GM11168 (cell line): ENCODE results near the gene TUSC2.

ENCODE experiments used
- in situ Hi-C: fragments of 300-500 bp; cut with MboI; formaldehyde crosslinking; loops from one replicate; pipeline ENCODE4 v1.12.0; 2022; ENCODE audit warnings: low sequenced_read_pairs; ENCODE audit not compliant: unreplicated experiment

Gene TUSC2

DNA sequence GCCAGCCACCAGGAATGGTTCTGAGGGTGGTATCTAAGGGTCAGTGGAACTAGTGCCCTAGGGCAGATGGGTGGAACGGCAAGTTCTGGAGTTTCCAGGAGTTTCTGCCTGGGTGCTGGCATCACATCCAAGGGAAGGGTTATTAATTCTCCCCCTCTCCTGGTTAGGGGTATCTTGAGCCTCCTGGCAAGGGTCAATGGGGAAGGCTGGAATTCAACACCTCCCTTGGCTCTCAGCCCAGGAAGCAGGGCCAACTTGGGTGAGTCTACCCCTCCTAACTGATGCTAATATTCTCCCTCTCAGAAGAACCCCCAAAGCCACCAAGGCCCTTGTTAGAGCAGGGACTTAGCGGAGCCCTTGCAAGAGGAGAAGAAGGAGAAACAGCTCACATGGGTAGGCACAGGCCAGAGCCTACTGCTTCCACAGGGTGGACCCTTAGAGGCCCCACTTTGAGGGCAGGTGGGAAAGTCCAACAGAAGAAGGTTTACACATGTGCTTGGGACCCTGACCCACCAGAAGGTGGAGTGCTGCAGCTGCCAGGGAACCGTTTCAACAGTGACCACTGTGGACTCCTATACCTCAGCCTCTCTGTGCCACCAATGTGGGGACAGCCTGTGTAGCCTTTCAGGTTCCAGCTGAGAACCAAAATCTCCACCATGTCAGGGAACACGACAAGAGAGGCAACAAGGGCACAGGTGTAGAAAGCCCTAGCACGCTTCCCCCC is 28.0 kb upstream of the TUSC2 start:
- in situ Hi-C loops, result no loop called here

DNA sequence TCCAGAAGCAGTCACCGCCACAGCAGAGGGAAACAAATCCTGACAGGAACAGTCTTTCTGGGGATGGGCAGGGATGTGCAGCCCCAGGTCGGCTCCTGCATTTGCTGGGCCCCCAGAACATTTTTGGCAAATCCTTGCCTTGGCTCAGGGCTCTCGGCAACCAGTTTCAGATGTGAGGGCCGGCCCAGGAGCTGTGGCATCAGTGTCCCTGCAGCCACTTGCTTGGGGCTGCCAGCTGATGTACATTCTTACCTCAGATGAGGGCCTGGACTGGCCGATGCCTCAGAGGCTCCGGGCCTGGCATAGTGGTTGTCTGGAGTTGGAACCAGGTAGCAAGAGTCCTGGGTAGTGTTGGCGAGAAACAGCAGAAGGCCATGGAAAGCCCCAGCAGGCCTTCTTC is 26.8 kb upstream of the TUSC2 start:
- in situ Hi-C loops, result no loop called here

DNA sequence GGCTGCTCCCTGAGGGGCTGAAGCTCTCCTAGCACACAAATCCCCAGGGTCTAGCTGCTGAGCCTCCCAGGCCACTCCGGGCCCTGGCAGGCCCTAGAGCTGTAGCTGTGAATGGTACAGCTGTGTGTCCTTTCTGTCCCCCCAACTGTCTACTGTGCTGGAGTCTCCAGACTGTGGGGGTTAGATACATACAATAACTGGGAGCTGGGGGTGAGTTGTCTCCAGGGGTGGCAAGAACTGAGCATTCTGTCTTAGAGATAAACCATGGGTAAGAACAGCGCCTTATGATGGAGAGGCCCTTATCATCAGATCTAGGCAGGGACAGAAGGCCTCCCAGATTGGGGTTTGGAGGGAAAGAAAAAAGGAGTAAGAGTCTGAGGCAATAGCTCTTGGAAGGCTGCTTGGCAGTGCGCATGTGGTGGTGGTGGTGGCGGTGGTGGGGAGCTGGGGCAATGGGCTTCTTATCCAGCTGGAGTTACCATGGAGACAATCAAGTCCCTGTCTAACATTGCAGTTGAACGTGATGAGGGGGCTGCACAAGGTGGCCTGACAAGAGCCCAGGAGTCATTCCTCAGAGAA is 26.3 kb upstream of the TUSC2 start:
- in situ Hi-C loops, result no loop called here

- in situ Hi-C loops, result no loop called here
Measured at GRCh38 chr3:50353245-50354004, 25.4 kb upstream of the TUSC2 start.

DNA sequence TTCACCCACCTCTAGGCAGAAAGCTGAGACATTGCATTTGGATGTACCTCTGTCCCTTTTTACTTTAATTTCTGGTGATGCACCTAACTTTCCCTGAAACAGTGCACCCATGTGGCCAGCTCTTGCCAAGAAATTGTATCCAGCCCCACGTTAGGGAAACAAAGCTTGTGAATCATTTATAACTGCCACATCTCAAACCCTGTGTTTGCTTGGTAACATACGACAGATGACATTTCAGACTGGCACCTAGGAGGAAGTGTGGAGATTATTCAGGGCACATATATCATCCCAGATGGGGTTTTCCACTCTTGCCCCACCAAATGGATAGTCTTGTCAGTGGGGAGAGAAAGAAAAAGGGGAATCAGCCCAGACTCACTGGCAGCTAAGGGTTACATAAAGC is 24.8 kb upstream of the TUSC2 start:
- in situ Hi-C loops, result no loop called here

DNA sequence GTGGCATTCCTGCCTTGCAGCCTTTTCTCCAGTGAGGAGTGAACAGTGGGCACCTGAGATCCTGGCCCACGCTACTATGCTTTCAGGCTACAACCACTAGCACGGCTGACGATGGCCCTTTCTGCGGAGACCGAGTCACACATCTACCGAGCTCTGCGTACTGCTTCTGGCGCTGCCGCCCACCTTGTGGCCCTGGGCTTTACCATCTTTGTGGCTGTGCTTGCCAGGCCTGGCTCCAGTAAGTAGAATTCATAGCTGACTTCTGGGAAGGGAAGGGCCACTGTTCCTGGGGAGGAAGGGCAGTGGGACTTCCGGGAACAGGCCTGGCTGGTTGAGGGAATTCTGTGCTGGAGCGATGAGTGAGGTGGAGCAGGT is 23.3 kb upstream of the TUSC2 start:
- in situ Hi-C loops, result no loop called here

DNA sequence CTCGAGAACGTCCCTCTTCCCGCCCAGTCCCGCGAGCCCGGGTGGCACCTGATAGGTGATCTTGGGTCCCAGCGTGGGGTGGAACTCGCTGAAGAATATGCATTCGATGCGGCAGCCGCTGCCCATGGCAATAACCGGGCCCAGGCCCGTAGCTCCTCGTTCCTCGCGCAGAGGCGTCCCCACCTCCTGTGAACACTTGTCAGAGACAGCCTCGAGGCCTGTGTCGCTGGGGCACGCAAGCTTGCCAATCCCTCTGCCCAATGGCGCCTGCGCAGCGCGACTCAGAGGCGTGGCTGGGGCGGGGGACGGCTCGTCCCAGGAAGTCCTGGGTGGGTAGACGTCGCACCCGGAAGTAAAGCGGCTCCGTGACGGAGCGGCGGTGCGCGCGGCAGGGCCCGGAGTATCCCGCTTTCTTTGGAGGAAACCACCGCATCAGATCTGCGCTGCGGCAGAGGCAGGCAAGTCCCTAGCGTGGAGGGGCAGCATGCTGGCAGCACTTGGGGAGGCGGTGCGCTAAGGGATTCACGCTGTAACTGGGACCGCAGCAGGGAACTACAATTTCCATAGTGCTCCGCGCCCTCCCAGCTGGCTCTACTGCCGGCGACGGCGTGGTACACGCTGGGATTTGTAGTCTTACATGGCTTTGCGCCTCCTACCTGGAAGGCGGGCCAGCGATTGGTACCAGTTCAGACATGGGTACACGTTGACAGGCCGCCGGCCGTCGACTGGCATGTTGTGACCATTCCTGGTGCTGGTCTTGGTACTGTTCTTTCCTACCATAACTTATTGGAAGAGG is 22.7 kb upstream of the TUSC2 start, which contains the start of the genes CYB561D2 and NPRL2:
Gene CYB561D2, plus strand, starts transcription at position 336 of the 796 bp plus-strand sequence. CDS start 572 bp downstream, outside the sequence.
Gene NPRL2, minus strand, starts transcription at position 249 of the 796 bp plus-strand sequence. Its CDS starts 123 bp downstream, at position 126.
- in situ Hi-C loops, result no loop called here

DNA sequence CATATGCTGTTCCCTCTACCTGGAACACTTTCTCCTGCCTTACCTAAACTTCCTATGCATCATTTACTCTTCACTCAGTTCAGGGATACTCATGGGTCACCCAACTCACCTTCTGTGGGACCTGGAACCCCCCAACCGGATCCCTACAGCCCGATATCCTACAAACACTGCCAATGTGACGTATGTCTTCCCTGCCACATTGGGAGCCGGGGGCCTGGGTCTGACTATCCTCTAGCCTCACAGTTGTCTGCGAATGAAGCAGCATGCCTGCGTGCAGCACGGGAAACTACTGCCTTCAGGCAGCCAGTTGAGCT is 22.1 kb upstream of the TUSC2 start:
- in situ Hi-C loops, result no loop called here

DNA sequence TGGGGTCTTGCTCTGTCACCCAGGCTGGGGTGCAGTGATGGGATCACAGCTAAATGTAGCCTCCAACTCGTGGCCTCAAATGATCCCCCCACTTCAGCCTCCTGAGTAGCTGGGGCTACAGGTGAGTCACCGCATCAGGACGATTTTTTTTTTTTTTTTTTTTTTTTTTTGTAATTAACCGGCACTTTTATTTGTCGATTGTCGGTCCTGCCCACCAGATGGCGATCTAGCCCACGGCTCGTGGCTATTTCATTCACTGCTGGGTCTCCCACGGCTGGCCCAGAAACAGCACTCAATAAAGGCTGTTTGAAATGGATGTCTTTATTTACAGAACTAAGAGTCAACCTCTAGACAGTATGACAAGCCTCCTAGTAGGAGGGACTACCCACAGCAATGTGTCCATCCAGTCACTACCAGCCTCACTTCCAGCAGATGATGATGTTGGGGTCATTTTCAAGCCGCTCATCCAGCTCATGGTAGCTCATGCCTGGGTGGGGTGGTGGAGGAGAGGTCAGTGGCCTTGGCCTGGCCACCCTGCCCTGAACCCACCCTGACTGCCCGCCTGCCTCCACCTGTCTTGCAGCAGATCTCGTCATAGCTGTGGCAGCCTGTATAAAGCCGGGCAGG is 19.3 kb upstream of the TUSC2 start:
- in situ Hi-C loops, result no loop called here

DNA sequence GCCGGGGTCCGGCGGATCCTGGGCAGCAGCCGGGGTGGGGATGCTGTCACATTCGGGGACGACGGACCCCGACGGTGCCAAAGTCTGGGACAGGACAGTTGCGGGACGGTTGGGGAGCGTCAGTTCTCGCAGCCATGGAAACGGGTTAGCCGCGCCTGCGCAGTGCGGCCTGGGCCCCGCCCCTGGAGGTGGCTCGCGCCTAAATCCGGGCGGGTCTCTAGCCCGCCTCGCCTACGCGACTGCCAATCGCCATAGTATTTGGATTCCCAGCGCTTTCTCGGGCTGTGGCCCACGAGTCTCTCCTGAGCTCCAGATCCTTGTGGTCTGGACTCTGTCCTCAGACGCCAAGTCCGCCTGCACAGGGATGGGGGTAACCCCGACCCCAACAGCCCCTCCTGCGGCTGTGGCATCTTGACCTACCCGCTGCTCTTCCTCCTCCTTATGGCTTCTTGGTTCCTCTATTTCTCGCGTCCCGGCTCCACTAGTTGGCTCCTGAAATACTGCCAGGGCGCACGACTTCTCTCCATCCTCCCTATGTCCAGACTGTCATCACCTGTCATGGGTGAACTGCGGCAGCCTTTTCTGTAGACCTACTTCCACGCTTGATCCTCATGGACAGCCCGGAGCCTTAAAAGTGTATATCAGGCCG is 17.7 kb upstream of the TUSC2 start, which contains the start of gene ZMYND10:
Gene ZMYND10, minus strand, starts transcription at position 147 of the 649 bp plus-strand sequence. CDS start 153 bp downstream, outside the sequence.
- in situ Hi-C loops, result no loop called here

DNA sequence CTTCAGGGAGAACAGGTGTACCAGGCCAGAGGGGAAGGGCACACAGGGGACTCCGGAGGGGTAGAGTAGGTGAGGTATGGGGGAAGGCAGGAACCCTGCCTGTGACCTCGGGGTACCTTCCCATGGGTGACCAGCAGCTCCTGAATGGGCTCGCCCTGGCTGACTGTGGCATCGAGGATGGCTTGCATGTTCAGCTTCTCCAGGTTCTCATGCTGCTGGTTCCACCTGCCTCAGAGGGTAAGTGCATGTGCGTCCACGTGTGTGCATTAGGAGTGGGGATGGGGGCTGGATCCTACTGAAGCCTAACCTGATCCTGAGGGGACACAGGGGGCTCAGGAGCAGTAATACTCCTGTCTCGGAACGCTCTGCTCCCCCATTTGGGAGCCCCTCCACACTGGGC is 17.0 kb upstream of the TUSC2 start:
- in situ Hi-C loops, result no loop called here

DNA sequence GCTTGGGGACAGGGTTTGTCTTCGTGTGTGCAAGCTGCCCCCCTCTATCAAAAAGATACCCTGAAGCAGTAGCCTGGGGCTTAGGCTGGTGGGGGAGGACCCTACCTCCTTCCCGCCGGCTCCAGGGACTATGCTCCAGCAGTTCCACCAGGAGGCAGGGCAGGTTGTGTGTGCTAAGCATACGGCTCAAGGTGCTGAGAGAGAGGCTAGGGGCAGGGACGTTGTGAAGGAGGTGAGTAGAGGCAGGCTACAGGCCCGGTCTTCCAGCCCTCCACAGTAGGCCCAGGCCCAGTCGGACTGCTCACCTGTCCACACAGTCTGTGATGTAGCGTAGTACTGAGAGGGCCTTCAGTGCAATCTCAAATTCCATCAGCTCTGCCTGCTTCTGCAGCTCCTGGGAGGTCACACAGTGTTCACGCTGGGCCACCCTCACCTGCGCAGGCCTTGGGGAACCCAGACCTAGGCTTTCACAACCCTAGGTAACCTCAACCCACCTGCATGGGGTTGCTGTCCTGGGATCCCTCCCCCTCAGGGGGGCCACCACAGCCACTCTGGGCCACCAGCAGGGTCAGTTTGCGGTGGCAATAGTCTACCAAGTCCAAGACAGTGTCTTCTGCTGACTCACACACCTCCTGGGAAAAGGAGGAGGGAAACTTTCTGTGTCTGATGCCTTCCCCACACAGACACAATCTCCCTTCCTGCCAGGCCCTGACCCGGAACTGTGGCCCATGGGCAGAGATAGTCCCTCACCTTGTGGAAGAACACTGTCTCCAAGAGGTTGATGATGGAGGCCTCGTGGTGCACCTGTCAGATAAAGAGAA is 15.0 kb upstream of the TUSC2 start:
- in situ Hi-C loops, result no loop called here

DNA sequence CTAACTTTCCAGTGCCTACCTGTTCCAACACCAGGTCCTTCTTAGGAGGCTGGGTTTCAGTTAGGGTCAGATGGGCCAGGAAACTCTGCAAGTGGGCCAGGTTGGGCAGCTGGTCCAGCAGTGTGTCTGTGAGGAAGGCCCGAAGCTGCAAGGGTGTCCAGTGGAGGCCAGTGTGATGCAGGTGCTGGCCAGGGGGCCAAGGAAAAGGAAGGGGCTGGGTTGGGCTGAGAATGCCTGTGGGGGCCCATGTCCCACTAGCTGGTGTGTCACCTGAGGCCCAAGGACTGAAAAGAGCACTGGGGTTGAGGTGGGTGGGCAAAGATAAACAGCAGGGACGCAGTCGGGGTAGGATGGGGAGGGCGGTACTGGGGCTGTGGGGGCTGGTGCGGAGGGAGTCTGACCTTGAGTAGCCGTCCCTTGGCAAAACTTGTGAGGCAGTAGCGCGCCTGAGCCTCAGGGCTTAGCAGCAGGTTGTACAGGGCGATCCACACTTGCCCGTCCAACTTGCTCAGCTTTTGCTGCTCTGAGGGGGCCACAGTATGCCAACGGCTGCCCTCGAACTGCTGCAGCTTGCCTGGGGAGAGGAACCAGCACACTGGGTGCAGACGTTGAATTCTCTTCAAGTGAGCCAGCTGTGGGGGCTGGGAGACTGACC is 14.1 kb upstream of the TUSC2 start:
- in situ Hi-C loops, result no loop called here

DNA sequence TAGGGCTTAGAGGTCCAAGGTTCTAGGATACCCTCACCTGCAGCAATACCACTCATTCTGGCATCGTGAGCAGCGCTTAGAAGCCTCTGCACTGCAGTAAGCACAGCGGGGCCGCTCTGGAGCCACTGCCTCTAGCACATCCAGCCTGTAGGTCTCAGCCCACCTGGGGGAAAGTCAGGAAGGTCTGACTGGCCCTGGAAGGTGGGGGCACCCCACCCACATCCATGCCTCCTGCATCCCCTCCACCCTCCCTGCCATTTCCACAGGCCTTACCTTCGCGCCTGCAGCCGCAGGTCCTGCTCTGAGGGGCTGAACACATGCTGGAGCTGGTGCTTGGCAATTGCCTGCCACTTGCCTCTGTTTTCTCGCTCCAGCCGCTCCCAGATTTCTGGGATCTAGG is 13.5 kb upstream of the TUSC2 start:
- in situ Hi-C loops, result no loop called here

- in situ Hi-C loops, result no loop called here
Measured at GRCh38 chr3:50340448-50341329, 12.7 kb upstream of the TUSC2 start, which contains the start of gene RASSF1. RASSF1 (minus strand) TSS chr3:50340836; CDS start chr3:50340805, 31 bp downstream.

DNA sequence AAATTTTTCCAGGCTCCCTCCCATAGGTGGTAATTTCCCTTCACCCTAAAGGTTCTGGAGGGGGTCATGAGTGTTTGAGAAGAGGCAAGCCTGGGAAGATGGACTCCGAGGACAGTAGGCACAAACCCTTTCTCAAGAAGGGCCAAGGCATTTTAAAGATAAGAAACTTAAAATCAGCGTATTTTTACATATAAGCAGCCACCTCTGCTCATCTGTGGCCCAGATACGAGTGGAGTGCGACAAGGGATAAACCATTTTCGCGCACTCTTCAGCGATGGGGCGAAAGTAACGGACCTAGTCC is 12.1 kb upstream of the TUSC2 start:
- in situ Hi-C loops, result no loop called here

- in situ Hi-C loops, result no loop called here
Measured at GRCh38 chr3:50339485-50340146, 11.6 kb upstream of the TUSC2 start.
